WTC11 (cell line): ENCODE data around the gene HOXD8.

ENCODE experiments used
- CDX4 ChIP-seq: fragments of 250-450 bp; sonication (Bioruptor Pico); IDR thresholded peaks from 2 replicates; pipeline ENCODE4 v1.9.0; 2021; ENCODE audit warnings: moderate library complexity, mild to moderate bottlenecking, inconsistent platforms, borderline replicate concordance
- CTCF ChIP-seq: fragments of 200-600 bp; IDR thresholded peaks from 2 replicates; pipeline ENCODE4 v1.8.0; 2022; ENCODE audit warnings: antibody characterized with exemption
- GABPB1 ChIP-seq: sonication (generic); formaldehyde crosslinking; IDR thresholded peaks from 2 replicates; pipeline ENCODE4 v1.8.1; 2023; ENCODE audit warnings: mild to moderate bottlenecking, missing genetic modification reagents
- MAX ChIP-seq: sonication (generic); formaldehyde crosslinking; IDR thresholded peaks from 2 replicates; pipeline ENCODE4 v1.8.0; 2022; ENCODE audit warnings: mild to moderate bottlenecking, missing genetic modification reagents
- MLX ChIP-seq: sonication (generic); formaldehyde crosslinking; IDR thresholded peaks from 2 replicates; pipeline ENCODE4 v1.8.1; 2023; ENCODE audit warnings: mild to moderate bottlenecking, missing genetic modification reagents, moderate library complexity
- NFYB ChIP-seq: sonication (generic); formaldehyde crosslinking; conservative IDR thresholded peaks from 2 replicates; pipeline ENCODE4 v1.8.0; 2022; ENCODE audit warnings: low read depth, missing genetic modification reagents
- NR3C1 ChIP-seq: sonication (generic); formaldehyde crosslinking; conservative IDR thresholded peaks from 2 replicates; pipeline ENCODE4 v1.8.1; 2023; ENCODE audit warnings: low read depth, mild to moderate bottlenecking, missing genetic modification reagents
- SMAD4 ChIP-seq: sonication (generic); formaldehyde crosslinking; IDR thresholded peaks from 2 replicates; pipeline ENCODE4 v1.8.0; 2022; ENCODE audit warnings: mild to moderate bottlenecking, missing genetic modification reagents
- ZNF138 ChIP-seq: sonication (generic); formaldehyde crosslinking; conservative IDR thresholded peaks from 2 replicates; pipeline ENCODE4 v1.8.1; 2022; ENCODE audit warnings: mild to moderate bottlenecking, moderate library complexity, missing genetic modification reagents
- ZSCAN18 ChIP-seq: fragments of 250-450 bp; sonication (Bioruptor Pico); IDR thresholded peaks from 2 replicates; pipeline ENCODE4 v2.1.2; 2022; ENCODE audit warnings: mild to moderate bottlenecking, moderate library complexity

GRCh38 chr2:176178757-176179295 lies 49.3 kb downstream of the HOXD8 start:
- TF ChIP-seq CTCF (no peak), NR3C1 (CRISPR knock-in tag) (no peak), ZSCAN18 (CRISPR knock-in tag) (no peak), ZNF138 (no peak), SMAD4 (CRISPR knock-in tag) (no peak), CDX4 (CRISPR knock-in tag) (no peak), GABPB1 (CRISPR knock-in tag) (no peak), NFYB (CRISPR knock-in tag) (no peak), MLX (CRISPR knock-in tag) (no peak), MAX (no peak)
